Panc1 (cell line): ENCODE results near the gene COA6.

Experiments
- POLR2AphosphoS5 ChIP-seq: IDR thresholded peaks from 2 replicates; pipeline ENCODE4 v1.6.1; 2012; ENCODE audit warnings: mild to moderate bottlenecking, low read depth, low read length, moderate library complexity
- REST ChIP-seq, 2 experiments: IDR thresholded peaks; 2 replicates each; pipeline ENCODE4 v1.6.1; 2011 to 2012; ENCODE audit warnings: low read depth in 2 of 2, control low read depth in 1 of 2, low read length in 1 of 2, mild to moderate bottlenecking in 1 of 2, moderate library complexity in 1 of 2; ENCODE audit not compliant: insufficient read depth in 1 of 2
- TCF7L2 ChIP-seq: IDR thresholded peaks from 2 replicates; pipeline ENCODE4 v1.6.1; 2011; ENCODE audit warnings: mild to moderate bottlenecking, low read depth, low read length, inconsistent platforms
- TF ChIP-seq, protein P1 (sequence below): fragments of 450-650 bp; IDR thresholded peaks from 2 replicates; pipeline ENCODE4 v1.5.1; 2017; ENCODE audit warnings: mild to moderate bottlenecking

DNA sequence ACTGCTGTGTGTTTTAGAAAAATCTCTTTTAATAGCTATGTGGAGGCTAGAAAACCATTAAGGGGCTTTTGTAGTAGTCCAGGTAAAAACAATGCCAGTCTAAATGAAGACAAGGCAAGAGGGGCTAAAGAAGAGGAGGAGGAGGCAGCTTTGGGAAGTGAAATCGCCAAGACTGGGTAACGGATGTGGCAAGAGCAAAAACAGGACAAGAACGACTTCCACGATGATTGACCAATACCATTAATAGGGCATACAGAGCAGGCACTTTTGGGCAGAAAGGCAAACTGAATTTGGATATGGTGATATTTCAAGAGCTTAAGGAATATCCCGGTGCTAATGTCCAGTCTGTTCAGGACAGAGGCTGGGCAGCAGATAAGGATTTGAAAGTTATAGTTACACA lies 22.0 kb downstream of the COA6 start:
- TF ChIP-seq, protein P1, sequence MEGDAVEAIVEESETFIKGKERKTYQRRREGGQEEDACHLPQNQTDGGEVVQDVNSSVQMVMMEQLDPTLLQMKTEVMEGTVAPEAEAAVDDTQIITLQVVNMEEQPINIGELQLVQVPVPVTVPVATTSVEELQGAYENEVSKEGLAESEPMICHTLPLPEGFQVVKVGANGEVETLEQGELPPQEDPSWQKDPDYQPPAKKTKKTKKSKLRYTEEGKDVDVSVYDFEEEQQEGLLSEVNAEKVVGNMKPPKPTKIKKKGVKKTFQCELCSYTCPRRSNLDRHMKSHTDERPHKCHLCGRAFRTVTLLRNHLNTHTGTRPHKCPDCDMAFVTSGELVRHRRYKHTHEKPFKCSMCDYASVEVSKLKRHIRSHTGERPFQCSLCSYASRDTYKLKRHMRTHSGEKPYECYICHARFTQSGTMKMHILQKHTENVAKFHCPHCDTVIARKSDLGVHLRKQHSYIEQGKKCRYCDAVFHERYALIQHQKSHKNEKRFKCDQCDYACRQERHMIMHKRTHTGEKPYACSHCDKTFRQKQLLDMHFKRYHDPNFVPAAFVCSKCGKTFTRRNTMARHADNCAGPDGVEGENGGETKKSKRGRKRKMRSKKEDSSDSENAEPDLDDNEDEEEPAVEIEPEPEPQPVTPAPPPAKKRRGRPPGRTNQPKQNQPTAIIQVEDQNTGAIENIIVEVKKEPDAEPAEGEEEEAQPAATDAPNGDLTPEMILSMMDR = no peak
- no peak for TF ChIP-seq REST (IDR thresholded peaks at IDR 0.05; ENCODE audit: insufficient read depth in 1 of 2, low read depth in 2 of 2, low read length in 1 of 2)
- TF ChIP-seq TCF7L2 = no peak
- TF ChIP-seq POLR2AphosphoS5 = no peak
